ENCODE results near the gene URB2. TPM values are rescaled to one million over a fixed set of nuclear protein-coding genes. Genes with fewer than 3 reads are reported as not detected.
"Not testable (repeated sequence)": the region's sequence is repeated elsewhere in the genome, so short reads cannot be mapped to it uniquely, and the experiment has no call there.

Gene URB2
- total and polyA plus RNA-seq, 8 donors: 1.5 to 16.8 (median 4.1) TPM; not detected in 1

- no peak overlapping the region for H3K4me3 ChIP-seq
- no peaks in the 10 kb centered on the region for H3K9me3 ChIP-seq
- peaks cover 1 to 5% (median 4%) of the 10 kb centered on the region in 4 donors for H3K36me3 ChIP-seq
- intact Hi-C loops (cut with DNase I; ENCODE audit: low total_unique reads): no loop called here
- TF ChIP-seq, protein P1, sequence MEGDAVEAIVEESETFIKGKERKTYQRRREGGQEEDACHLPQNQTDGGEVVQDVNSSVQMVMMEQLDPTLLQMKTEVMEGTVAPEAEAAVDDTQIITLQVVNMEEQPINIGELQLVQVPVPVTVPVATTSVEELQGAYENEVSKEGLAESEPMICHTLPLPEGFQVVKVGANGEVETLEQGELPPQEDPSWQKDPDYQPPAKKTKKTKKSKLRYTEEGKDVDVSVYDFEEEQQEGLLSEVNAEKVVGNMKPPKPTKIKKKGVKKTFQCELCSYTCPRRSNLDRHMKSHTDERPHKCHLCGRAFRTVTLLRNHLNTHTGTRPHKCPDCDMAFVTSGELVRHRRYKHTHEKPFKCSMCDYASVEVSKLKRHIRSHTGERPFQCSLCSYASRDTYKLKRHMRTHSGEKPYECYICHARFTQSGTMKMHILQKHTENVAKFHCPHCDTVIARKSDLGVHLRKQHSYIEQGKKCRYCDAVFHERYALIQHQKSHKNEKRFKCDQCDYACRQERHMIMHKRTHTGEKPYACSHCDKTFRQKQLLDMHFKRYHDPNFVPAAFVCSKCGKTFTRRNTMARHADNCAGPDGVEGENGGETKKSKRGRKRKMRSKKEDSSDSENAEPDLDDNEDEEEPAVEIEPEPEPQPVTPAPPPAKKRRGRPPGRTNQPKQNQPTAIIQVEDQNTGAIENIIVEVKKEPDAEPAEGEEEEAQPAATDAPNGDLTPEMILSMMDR (IDR thresholded peaks at IDR 0.05): no peak
- TF ChIP-seq POLR2A (IDR thresholded peaks at IDR 0.05) (no peak), EP300 (IDR thresholded peaks at IDR 0.05) (no peak), POLR2AphosphoS5 (IDR thresholded peaks at IDR 0.05) (no peak)
- H3K4me1 ChIP-seq: peaks cover 8 to 59% (median 30%) of the 10 kb centered on the region in 4 donors
- DNase-seq: no peak
- H3K27ac ChIP-seq: no peak overlapping the region
- no peaks in the 10 kb centered on the region for H3K27me3 ChIP-seq
These were observed 7.0 kb upstream of the URB2 start for GRCh38 chr1:229619002-229619401.

DNA sequence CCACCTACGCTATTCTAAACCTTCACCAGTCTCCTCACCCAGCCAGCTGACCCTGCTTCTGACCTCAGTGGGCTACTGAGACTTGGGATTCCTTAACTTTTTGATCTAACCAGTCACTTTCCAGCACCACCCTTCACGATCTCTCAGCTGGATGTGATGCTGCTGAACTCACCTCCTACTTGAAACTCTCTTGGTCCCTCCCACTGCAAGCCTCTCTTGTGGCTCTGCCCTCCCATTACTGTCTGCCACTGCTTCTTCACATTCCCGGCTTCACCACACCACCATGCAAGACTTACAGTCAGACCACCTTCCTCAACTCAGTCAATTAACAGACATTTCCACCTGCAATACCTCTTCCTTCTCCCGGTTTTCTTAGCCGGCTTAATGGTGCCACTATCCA, 6.4 kb upstream of the URB2 start:
- intact Hi-C loops (cut with DNase I; ENCODE audit: low total_unique reads): no loop called here
- Histone ChIP-seq H3K4me1 (peaks cover 13 to 65% (median 36%) of the 10 kb centered on the region in 4 donors), H3K4me3 (no peak overlapping the region), H3K27me3 (no peaks in the 10 kb centered on the region), H3K36me3 (no peaks in the 10 kb centered on the region), H3K9me3 (no peaks in the 10 kb centered on the region), H3K27ac (no peak overlapping the region)
- TF ChIP-seq, protein P1 (IDR thresholded peaks at IDR 0.05): no peak
- TF ChIP-seq POLR2AphosphoS5 (IDR thresholded peaks at IDR 0.05): no peak
- no peak for TF ChIP-seq EP300 (IDR thresholded peaks at IDR 0.05)
- TF ChIP-seq POLR2A (IDR thresholded peaks at IDR 0.05): no peak
- WGBS, 5 donors: 88 to 93% (median 90%) methylated on average over 5 of the region's 5 CpGs
- DNase-seq: no peak

DNA sequence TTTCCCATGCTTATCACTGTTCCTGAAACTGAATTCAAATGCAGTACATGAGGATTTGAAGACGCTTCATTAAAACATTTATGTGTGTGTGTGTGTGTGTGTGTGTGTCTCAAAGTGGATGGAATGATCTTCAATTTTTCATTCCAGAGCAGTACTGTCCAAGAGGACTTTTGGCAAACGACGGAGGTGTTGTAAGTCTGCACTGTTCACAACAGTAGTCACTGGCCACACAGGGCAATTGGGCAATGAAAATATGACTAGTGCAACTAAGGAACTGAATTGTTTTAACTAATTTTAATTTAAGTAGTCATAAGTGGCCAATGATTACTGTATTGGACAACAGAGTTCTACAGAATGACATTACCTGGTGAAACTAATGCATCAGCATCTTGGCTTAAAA, 5.2 kb upstream of the URB2 start:
- Histone ChIP-seq H3K9me3 (no peaks in the 10 kb centered on the region), H3K27ac (no peak overlapping the region), H3K4me1 (peaks cover 21 to 73% (median 40%) of the 10 kb centered on the region in 4 donors), H3K27me3 (no peaks in the 10 kb centered on the region), H3K4me3 (no peak overlapping the region), H3K36me3 (no peaks in the 10 kb centered on the region)
- intact Hi-C loops (cut with DNase I; ENCODE audit: low total_unique reads): no loop called here
- no peak for TF ChIP-seq EP300 (IDR thresholded peaks at IDR 0.05)
- TF ChIP-seq POLR2AphosphoS5 (IDR thresholded peaks at IDR 0.05): no peak
- no peak for TF ChIP-seq POLR2A (IDR thresholded peaks at IDR 0.05)
- TF ChIP-seq, protein P1 (IDR thresholded peaks at IDR 0.05): no peak
- WGBS, 5 donors: 67 to 86% (median 83%) methylated on average over 3 of the region's 3 CpGs
- DNase-seq: no peak

- peaks cover 26 to 76% (median 42%) of the 10 kb centered on the region in 4 donors for H3K4me1 ChIP-seq
- no peaks in the 10 kb centered on the region for H3K36me3 ChIP-seq
- H3K27ac ChIP-seq: no peak overlapping the region
- no peak for DNase-seq
- TF ChIP-seq EP300 (IDR thresholded peaks at IDR 0.05) (no peak), POLR2A (IDR thresholded peaks at IDR 0.05) (no peak), POLR2AphosphoS5 (IDR thresholded peaks at IDR 0.05) (no peak)
- TF ChIP-seq, protein P1 (IDR thresholded peaks at IDR 0.05): no peak
- H3K27me3 ChIP-seq: no peaks in the 10 kb centered on the region
- no peaks in the 10 kb centered on the region for H3K9me3 ChIP-seq
- 83 to 97% (median 90%) methylated on average over 2 of the region's 2 CpGs for WGBS, 5 donors
- intact Hi-C loops (cut with DNase I; ENCODE audit: low total_unique reads): no loop called here
- no peak overlapping the region for H3K4me3 ChIP-seq
These were observed 4.4 kb upstream of the URB2 start for GRCh38 chr1:229621663-229622062.

DNA sequence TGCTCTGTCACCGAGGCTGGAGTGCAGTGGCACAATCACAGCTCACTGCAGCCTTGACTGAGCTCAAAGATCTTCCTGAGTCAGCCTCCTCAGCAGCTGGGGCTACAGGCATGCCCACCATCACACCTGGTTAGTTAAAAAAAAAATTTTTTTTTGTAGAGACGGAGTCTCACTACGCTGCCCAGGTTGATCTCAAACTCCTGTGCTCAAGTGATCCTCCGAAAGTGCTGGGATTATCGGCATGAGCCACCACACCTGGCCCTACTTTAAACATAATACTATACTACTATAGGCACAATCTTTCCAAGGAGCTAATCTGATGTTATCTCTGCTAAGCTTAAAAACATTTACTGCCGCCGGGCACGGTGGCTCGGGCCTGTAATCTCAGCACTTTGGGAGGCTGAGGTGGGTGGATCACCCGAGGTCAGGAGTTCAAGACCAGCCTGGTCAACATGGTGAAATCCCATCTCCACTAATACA, 3.4 kb upstream of the URB2 start:
- intact Hi-C loops (cut with DNase I; ENCODE audit: low total_unique reads); H3K4me3 ChIP-seq: not testable (repeated sequence)
- 58 to 73% (median 69%) methylated on average over 10 of the region's 10 CpGs for WGBS, 5 donors

More for the DNA sequence above, 3.4 kb upstream of the URB2 start:
- not testable (repeated sequence) for H3K9me3 ChIP-seq, H3K36me3 ChIP-seq, DNase-seq, H3K27me3 ChIP-seq, H3K27ac ChIP-seq
- H3K4me1 ChIP-seq: peaks cover 31 to 86% (median 51%) of the 10 kb centered on the region in 4 donors

Data from stomach (tissue), 9 donors.